GM12801 (cell line): ENCODE data around the gene ABCG2.

Experiments
- TF ChIP-seq, protein P1 (sequence below): IDR thresholded peaks from one replicate; pipeline ENCODE4 v1.5.1; 2011; ENCODE audit warnings: control low read depth; ENCODE audit not compliant: insufficient read length; ENCODE audit errors: extremely low read depth

The ABCG2 gene

DNA sequence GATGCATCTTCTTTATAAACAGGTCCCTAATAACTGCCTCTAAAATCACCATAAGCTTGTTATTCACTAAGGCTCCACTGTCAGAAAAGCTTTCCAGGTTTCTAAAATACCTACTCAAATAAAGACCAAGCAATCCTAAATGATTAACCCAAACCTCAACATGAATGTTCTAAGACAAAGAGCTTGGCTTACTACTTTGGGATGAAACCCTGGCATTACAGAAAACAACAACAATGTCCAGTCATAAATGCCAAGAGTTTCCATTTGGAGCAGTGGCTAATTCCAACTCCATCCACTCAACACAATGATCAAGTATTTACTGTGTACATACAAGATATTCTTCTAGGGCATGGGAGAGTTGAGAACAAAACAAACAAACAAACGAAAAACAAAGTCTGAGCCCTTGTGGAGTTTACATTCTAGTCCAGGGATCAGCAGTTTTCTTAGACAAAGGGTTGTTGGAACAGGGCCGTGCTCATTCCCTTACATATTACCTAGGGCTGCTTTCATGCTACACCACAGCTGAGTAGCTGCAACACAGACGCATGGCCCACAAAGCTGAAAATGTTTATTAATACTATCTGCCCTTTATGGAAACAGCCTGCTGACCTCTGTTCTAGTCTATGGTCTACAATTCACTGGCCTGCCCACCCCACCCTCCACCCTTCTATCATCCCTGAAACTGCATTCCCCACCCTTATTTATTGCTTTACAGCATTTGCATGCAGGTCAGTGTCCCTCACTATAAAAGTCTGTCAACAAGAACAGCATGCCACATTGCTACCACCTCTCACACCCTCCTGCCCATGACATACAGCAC, 23.7 kb downstream of the ABCG2 start:
- TF ChIP-seq, protein P1, sequence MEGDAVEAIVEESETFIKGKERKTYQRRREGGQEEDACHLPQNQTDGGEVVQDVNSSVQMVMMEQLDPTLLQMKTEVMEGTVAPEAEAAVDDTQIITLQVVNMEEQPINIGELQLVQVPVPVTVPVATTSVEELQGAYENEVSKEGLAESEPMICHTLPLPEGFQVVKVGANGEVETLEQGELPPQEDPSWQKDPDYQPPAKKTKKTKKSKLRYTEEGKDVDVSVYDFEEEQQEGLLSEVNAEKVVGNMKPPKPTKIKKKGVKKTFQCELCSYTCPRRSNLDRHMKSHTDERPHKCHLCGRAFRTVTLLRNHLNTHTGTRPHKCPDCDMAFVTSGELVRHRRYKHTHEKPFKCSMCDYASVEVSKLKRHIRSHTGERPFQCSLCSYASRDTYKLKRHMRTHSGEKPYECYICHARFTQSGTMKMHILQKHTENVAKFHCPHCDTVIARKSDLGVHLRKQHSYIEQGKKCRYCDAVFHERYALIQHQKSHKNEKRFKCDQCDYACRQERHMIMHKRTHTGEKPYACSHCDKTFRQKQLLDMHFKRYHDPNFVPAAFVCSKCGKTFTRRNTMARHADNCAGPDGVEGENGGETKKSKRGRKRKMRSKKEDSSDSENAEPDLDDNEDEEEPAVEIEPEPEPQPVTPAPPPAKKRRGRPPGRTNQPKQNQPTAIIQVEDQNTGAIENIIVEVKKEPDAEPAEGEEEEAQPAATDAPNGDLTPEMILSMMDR = no peak

DNA sequence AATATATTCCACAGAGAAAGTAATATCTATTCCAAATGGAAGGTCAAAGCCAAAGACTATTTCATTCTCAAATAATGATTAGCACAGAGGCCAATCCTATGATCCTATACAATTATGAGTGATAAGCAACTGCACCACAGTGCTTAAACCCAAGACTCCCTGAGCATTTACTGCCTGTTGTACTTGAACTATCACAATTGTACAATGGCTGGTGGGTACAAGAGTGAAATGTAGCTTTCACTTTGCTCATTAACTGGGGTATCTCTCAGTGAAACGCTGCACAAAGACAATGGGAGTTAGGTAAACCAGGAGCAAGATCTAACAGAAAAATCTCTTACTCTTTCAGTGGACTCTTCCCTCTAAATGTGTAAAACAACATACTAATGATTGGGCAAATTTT, 24.3 kb downstream of the ABCG2 start:
- TF ChIP-seq, protein P1 = no peak

DNA sequence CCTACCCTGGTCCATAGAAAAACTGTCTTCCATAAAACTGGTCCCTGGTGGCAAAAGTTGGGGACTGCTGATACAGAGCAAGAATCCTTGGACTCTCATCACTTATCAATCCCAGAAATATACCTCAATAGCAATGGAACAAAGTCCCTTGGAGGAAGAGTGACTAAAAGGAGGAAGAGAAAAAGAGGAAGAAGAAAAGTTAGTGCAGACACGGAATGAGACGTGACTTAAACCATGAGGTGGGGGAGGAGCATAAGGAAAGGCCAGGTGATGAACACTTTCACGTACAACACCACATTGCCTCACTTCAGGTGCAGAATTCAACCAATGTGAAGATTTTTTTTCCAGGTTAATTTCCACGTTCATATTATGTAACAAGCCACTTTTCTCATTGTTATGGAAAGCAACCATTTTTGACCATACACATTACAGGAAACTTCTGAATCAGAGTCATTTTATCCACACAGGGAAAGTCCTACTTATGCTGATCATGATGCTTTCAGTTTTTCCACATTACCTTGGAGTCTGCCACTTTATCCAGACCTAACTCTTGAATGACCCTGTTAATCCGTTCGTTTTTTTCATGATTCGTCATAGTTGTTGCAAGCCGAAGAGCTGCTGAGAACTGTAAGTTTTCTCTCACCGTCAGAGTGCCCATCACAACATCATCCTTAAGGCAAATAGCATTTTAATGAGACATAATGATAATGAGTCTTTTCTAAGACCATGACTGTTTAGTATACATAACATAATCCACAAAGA, 27.7 kb downstream of the ABCG2 start:
- TF ChIP-seq, protein P1 = no peak

DNA sequence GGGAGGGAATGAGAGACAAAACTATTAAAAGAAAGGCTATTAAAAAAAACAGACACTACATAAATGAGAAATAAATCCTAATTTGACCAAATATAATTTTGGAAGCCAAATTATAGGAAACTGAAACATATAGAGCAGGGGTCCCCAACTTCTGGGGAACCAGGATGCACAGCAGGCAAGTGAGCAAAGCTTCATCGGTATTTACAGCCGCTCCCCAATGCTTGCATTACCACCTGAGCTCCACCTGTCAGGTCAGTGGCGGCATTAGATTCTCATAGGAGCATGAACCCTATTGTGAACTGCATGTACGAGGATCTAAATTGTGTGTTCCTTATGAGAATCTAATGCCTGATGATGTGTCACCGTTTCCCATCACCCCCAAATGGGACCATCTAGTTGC, 28.4 kb downstream of the ABCG2 start:
- TF ChIP-seq, protein P1 = no peak

DNA sequence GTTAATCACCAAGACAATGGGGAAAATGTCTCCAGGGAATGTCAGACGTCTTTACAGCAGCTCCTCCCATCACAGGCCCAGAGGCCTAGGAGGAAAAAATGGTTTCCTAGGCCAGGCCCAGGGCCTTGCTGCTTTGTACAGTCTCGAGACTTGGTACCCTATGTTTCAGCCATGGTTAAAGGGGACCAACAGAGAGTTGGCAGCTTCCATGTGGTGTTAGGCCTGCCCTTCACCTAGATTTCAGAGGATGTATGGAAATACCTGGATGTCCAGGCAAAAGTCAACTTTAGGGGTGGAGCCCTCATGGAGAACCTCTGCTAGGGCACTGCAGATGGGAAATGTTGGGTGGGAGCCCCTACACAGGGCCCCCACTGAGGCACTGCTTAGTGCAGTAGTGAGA, 38.5 kb downstream of the ABCG2 start:
- TF ChIP-seq, protein P1 = no peak

DNA sequence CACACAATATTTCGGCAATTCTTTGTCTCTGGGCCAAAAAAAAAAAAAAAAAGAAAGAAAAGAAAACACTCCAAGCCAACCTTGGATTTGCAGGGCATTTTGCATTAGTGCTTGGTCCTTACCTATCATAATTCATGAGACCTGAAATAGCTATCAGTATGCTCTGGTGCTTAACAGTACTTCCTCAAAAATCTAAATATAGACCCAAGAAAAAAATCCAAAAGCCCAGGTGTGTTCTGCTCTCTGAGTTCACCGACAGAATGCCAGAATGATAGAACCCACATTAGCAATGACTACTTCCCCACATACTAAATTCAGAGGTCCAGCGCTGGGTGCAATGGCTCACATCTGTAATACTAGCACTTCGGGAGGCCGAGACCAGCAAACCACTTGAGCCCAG, 42.9 kb downstream of the ABCG2 start:
- TF ChIP-seq, protein P1 = no peak

DNA sequence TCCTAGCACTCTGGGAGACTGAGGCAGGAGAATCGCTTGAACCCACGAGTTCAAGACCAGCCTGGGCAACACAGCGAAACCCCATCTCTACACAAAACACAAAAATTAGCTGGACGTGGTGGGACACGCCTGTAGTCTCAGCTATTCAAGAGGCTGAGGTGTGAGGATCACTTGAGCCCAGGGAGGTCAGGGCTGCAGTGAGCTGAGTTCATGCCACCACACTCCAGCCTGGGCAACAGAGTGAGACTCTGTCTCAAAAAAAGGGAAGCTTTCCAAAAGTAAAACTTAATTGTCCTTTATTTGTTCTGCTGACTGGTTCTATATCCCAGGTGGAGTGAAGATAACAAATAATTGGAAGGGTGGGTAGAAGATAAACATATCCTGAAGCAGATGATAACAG, 45.6 kb downstream of the ABCG2 start:
- TF ChIP-seq, protein P1 = no peak
